CD8-positive, alpha-beta memory T cell (primary cell): ENCODE measurements around the gene SYT13. TPM values are rescaled to one million over a fixed set of nuclear protein-coding genes. Genes with fewer than 3 reads are reported as not detected.
A peak's percentile ranks its signal among the peaks of the same experiment; 100 is the strongest.

Source experiments
- CTCF ChIA-PET: fragments of 350-600 bp; sonication (Branson Sonifier 250); formaldehyde crosslinking; loops from one replicate; lab custom pipeline; 2021; ENCODE audit warnings: antibody characterized with exemption; lab: Charles Lee
- POLR2A ChIA-PET: fragments of 350-600 bp; sonication (Branson Sonifier 250); formaldehyde crosslinking; loops from one replicate; lab custom pipeline; 2021; ENCODE audit warnings: antibody characterized with exemption; lab: Charles Lee
- DNase-seq, 5 donors: peaks; one replicate each; pipeline versions ENCODE4 v3.0.0 to v3.0.0-alpha.2; 2020 to 2022; ENCODE audit warnings: mixed read lengths in 1 of 5
- H3K27ac ChIP-seq: one replicate; pipeline ENCODE4 v1.7.0; 2013; ENCODE audit warnings: low read depth, mild to moderate bottlenecking, low read length, moderate library complexity
- H3K27me3 ChIP-seq: 2 replicates; pipeline ENCODE4 v1.7.0; 2013; ENCODE audit warnings: low read length, mild to moderate bottlenecking; ENCODE audit not compliant: insufficient read depth, poor library complexity, severe bottlenecking
- H3K36me3 ChIP-seq: 2 replicates; pipeline ENCODE4 v1.7.0; 2013; ENCODE audit warnings: mild to moderate bottlenecking, low read length, moderate library complexity; ENCODE audit not compliant: insufficient read depth
- H3K4me1 ChIP-seq: 2 replicates; pipeline ENCODE4 v1.7.0; 2013; ENCODE audit warnings: mild to moderate bottlenecking, low read length, moderate library complexity; ENCODE audit not compliant: insufficient read depth
- H3K4me3 ChIP-seq: 2 replicates; pipeline ENCODE4 v1.7.0; 2013; ENCODE audit warnings: mild to moderate bottlenecking, low read length
- H3K9me3 ChIP-seq: 2 replicates; pipeline ENCODE4 v1.7.0; 2013; ENCODE audit warnings: mild to moderate bottlenecking, low read length
- H3K27ac Mint-ChIP-seq, 8 donors: one replicate each; pipeline ENCODE4 v1.8.0; 2020 to 2021; ENCODE audit warnings: mixed read lengths in 8 of 8, mild to moderate bottlenecking in 6 of 8, inconsistent platforms in 3 of 8, moderate library complexity in 3 of 8
- H3K27me3 Mint-ChIP-seq, 2 donors: one replicate each; pipeline ENCODE4 v1.8.0; 2020 to 2021; ENCODE audit warnings: mixed read lengths in 2 of 2, mild to moderate bottlenecking in 1 of 2, moderate library complexity in 1 of 2
- H3K36me3 Mint-ChIP-seq, 3 donors: one replicate each; pipeline ENCODE4 v1.8.0; 2020 to 2021; ENCODE audit warnings: mixed read lengths in 3 of 3, inconsistent platforms in 1 of 3, mild to moderate bottlenecking in 1 of 3
- H3K4me1 Mint-ChIP-seq, 3 donors: one replicate each; pipeline ENCODE4 v1.8.0; 2020 to 2021; ENCODE audit warnings: mixed read lengths in 3 of 3, inconsistent platforms in 1 of 3, mild to moderate bottlenecking in 1 of 3
- H3K4me3 Mint-ChIP-seq, 7 donors: one replicate each; pipeline ENCODE4 v1.8.0; 2020 to 2021; ENCODE audit warnings: mixed read lengths in 7 of 7, mild to moderate bottlenecking in 6 of 7, moderate library complexity in 4 of 7, inconsistent platforms in 2 of 7
- H3K9me3 Mint-ChIP-seq, 5 donors: one replicate each; pipeline ENCODE4 v1.8.0; 2020 to 2022; ENCODE audit warnings: mixed read lengths in 5 of 5, mild to moderate bottlenecking in 3 of 5, moderate library complexity in 2 of 5, inconsistent platforms in 1 of 5
- polyA plus RNA-seq: library from polyadenylated mRNA; unstranded; fragments of 300-500 nt; fragmentation: Illumina TruSeq; gene quantifications from one replicate; pipeline ENCODE4 v1.2.3, GENCODE V29; 2021
- total RNA-seq, 2 experiments: library from RNA; stranded (reverse); gene quantifications; one replicate each; pipeline ENCODE4 v1.2.3, GENCODE V29; 2021

The SYT13 gene
- total and polyA plus RNA-seq, 3 experiments from 2014 or later: not detected

DNA sequence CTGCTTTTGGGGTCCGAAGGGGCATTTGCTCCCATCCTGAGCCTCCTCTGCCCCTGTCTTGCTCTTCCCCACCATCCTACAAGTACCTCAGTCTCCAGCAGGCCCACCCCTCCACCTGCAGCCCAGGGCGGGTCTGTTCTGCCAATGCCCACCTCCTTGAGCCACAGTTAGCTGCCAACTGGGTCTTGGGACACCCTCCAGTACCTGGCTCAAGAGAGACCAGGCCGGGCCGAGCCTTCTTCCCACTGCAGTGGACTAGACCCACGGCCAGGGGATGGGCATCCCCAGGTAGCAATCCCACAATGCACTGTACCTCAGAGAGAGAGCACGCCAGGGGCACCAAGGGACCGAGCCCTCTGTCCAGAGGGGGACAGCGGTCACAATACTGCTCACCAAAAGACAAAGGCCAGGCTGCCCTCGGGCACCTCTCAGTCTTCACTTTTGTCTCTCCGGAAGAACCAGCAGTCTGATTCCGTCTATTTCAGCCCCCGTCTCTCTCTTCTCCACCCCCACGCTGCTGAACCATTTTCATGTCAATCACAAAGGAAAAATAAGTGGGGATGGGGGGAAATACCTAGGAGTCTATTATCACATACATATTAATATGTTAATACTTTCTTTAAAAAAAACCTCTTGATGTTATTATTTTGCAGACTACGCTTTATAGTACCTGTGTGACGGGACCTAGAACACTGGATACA is 51.7 kb downstream of the SYT13 start:
- no peaks in the 10 kb centered on the region for H3K27me3 ChIP-seq
- no peaks in the 10 kb centered on the region for H3K36me3 ChIP-seq
- H3K4me1 ChIP-seq: no peaks in the 10 kb centered on the region
- CTCF ChIA-PET: interaction anchor here (1.1 to 2.3 kb wide), 7 partner anchors 9 to 298 kb away, joined by 3 to 6 read pairs (median 3); no protein-coding TSS in a partner anchor
- no peak for DNase-seq
- H3K4me3 ChIP-seq: no peak overlapping the region
- Mint-ChIP-seq H3K9me3 (peaks cover 0 to 2% (median under 1%) of the 10 kb centered on the region in 5 donors), H3K4me3 (no peak overlapping the region), H3K4me1 (peaks cover 0 to 4% (median 0%) of the 10 kb centered on the region in 3 donors), H3K27me3 (peaks cover 21 to 30% of the 10 kb centered on the region in 2 donors), H3K36me3 (no peaks in the 10 kb centered on the region), H3K27ac (no peak overlapping the region)
- H3K27ac ChIP-seq: no peak overlapping the region
- POLR2A ChIA-PET: no interaction called here
- no peaks in the 10 kb centered on the region for H3K9me3 ChIP-seq

DNA sequence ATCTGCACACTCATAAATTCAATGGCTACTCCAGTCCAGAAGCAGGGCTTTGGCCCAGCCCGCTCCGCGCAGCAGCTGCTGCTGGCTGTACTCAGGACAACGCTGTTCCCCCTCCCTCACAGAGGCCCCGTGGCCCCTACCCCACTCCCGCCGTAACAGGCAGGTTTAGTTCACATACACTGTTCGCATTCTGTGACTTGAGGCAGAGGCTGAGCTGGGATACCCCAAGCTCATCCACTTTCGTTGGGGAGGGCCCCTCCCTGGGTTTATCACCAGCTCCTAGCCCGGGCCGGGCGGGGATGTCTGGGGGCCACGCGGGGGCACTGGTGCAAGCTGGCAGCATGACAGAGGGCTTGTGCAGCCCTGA is 52.4 kb downstream of the SYT13 start:
- H3K36me3 ChIP-seq: no peaks in the 10 kb centered on the region
- ChIA-PET CTCF (interaction anchor here (0.8 to 1.4 kb wide), 10 partner anchors 10 to 297 kb away, joined by 3 to 7 read pairs (median 3); no protein-coding TSS in a partner anchor), POLR2A (no interaction called here)
- Mint-ChIP-seq H3K36me3 (peaks cover 0 to under 1% (median 0%) of the 10 kb centered on the region in 3 donors), H3K4me1 (peaks cover 0 to 4% (median 0%) of the 10 kb centered on the region in 3 donors), H3K9me3 (peaks cover 0 to 2% (median 0%) of the 10 kb centered on the region in 5 donors), H3K27me3 (peaks cover 18 to 24% of the 10 kb centered on the region in 2 donors), H3K4me3 (no peak overlapping the region), H3K27ac (no peak overlapping the region)
- no peaks in the 10 kb centered on the region for H3K9me3 ChIP-seq
- no peaks in the 10 kb centered on the region for H3K4me1 ChIP-seq
- no peak overlapping the region for H3K27ac ChIP-seq
- no peak for DNase-seq
- no peak overlapping the region for H3K4me3 ChIP-seq
- H3K27me3 ChIP-seq: no peaks in the 10 kb centered on the region

DNA sequence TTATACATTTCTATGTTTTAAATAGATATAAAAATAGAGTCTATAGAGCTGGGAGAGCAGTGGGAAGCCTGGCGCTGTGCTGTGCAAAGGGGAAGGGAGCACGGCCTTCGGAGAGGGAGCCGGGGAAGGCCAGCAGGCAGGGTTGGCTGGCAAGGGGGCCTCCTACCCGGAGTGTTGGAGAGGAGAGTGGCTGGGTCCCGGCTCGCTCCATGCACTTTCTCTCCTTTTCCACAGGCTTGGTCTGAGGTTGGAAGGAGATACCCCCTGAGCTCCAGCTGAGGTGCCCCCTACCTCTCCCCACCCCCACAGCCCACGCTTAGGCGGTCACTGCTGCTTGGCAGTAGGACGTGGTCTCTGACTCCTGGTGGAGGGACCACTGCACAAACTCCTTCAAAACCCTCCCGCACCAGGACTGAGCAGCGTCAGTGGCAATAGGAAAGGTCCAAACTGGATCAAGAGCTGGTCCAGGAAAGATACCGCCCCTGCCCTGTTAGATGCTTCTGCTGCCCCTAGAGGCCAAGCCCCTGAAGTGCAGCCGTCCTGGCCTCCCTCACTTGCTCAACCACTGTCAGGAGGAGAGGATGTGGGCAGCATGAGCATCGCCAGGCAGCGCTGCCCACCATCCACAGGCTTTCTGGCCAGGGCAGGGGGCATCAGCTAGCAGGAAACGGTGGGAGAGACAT is 52.9 kb downstream of the SYT13 start:
- Mint-ChIP-seq H3K27me3 (peaks cover 15 to 22% of the 10 kb centered on the region in 2 donors), H3K4me1 (peaks cover 0 to 4% (median 0%) of the 10 kb centered on the region in 3 donors), H3K27ac (no peak overlapping the region), H3K4me3 (no peak overlapping the region), H3K9me3 (peaks cover 0 to 1% (median 0%) of the 10 kb centered on the region in 5 donors), H3K36me3 (peaks cover 0 to 5% (median 0%) of the 10 kb centered on the region in 3 donors)
- Histone ChIP-seq H3K27ac (no peak overlapping the region), H3K4me1 (no peaks in the 10 kb centered on the region), H3K9me3 (no peaks in the 10 kb centered on the region), H3K36me3 (no peaks in the 10 kb centered on the region), H3K4me3 (no peak overlapping the region), H3K27me3 (no peaks in the 10 kb centered on the region)
- ChIA-PET POLR2A (no interaction called here), CTCF (interaction anchor here (0.8 to 1.4 kb wide), 9 partner anchors 10 to 123 kb away, joined by 3 to 7 read pairs (median 3); no protein-coding TSS in a partner anchor)
- DNase-seq: peak; percentile 14 to 65 (median 39)

DNA sequence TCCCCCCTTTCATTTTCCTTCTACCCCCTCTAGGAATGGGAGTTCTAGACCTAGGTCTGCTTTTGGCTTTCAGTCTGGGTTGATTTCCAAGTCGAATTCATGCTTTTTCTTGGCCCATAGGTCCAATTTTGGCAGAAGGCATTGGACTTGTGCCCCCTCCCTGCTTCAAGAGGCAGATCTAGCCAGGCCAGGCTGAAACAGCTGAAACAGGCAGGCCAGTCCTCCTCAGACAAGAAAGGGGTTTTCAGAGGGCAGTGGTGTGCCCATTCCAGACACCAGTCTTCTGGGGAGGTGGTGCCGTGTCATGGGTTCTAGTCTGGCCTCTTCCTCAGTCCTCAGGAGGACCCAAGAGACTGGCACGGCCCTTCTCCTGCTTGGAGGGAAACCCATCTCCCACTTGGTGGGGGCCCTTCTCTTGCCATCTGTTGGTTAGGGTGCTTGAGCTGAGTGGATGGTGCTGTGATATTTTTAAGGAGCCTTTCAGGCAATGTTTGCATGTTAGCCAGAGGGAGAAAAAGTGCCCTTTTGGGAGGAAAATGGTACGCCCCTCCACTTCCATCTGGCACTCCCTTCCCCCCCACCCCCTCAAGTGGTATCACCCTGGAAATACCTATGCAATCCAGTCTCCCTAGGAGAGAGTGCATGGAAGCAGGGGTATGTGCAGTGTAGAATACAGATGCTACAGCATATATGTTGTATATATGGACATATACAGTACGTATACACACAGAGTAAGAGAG is 53.6 kb downstream of the SYT13 start:
- Histone ChIP-seq H3K27ac (no peak overlapping the region), H3K4me1 (no peaks in the 10 kb centered on the region), H3K4me3 (no peak overlapping the region), H3K9me3 (no peaks in the 10 kb centered on the region), H3K27me3 (no peaks in the 10 kb centered on the region), H3K36me3 (no peaks in the 10 kb centered on the region)
- Mint-ChIP-seq H3K27me3 (peaks cover 15 to 16% of the 10 kb centered on the region in 2 donors), H3K27ac (no peak overlapping the region), H3K4me3 (no peak overlapping the region), H3K4me1 (peaks cover 0 to 4% (median 0%) of the 10 kb centered on the region in 3 donors), H3K36me3 (peaks cover 0 to 11% (median 1%) of the 10 kb centered on the region in 3 donors), H3K9me3 (no peaks in the 10 kb centered on the region)
- POLR2A ChIA-PET: no interaction called here
- CTCF ChIA-PET: interaction anchor here (0.8 to 1.4 kb wide), 5 partner anchors 11 to 117 kb away, joined by 3 to 7 read pairs (median 4); no protein-coding TSS in a partner anchor
- no peak for DNase-seq

DNA sequence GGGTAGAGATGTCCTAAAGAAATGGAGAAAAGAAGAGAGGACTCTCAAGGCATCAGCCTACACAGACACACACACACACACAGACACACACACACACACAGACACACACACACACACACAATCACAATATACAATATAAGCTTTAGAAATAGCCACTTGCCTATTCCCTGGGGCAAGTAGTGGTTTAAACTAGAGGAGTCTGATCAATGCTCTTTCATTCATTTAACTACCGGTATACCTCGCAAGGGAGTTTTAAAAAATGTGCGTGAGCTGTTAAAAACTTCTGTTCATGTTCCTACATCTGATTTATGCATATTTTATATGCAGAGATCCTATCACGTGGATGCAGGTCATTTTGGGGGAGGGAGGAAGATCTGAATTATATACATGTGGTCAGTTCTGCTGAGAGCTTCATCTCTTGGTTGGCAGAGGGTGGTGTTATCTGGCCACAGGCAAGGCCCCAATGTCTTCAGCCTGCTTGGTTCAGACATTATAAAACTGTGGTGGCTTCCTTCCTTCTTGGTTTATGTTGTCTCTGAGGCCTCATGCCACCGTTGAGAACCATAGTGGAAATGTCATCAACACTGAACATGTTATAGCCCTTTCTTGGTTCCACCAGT is 56.6 kb downstream of the SYT13 start:
- Mint-ChIP-seq H3K27me3 (no peaks in the 10 kb centered on the region), H3K4me1 (peaks cover 0 to 4% (median 0%) of the 10 kb centered on the region in 3 donors), H3K27ac (peak overlapping the region in 1 of 8 donors; percentile 2), H3K9me3 (no peaks in the 10 kb centered on the region), H3K4me3 (no peak overlapping the region), H3K36me3 (peaks cover 0 to 41% (median 6%) of the 10 kb centered on the region in 3 donors)
- Histone ChIP-seq H3K4me3 (no peak overlapping the region), H3K27ac (no peak overlapping the region), H3K27me3 (no peaks in the 10 kb centered on the region), H3K36me3 (no peaks in the 10 kb centered on the region), H3K4me1 (no peaks in the 10 kb centered on the region), H3K9me3 (no peaks in the 10 kb centered on the region)
- ChIA-PET POLR2A (no interaction called here), CTCF (interaction anchor here (0.6 kb wide), 1 partner anchor 90 kb away, joined by 3 read pairs; no protein-coding TSS in a partner anchor)
- DNase-seq: no peak

DNA sequence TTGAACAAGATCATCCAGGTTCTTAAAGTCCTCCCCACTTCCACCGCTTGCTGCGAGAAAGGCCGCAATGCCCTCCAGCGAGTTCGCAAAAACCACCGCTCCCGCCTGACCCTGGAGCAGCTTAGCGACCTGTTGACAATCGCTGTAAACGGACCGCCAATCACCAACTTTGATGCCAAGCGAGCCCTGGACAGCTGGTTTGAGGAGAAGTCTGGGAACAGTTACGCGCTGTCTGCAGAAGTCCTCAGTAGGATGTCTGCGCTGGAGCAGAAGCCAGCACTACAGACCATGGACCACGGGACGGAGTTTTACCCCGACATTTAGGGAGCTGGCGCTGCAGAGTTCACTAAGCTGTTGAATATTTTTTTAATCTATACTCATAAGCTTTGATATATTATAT is 58.3 kb downstream of the SYT13 start:
- no peak overlapping the region for H3K4me3 Mint-ChIP-seq
- no peaks in the 10 kb centered on the region for H3K9me3 ChIP-seq
- no peak for DNase-seq
- H3K4me1 ChIP-seq: no peaks in the 10 kb centered on the region
- POLR2A ChIA-PET: no interaction called here
- H3K36me3 ChIP-seq: no peaks in the 10 kb centered on the region
- H3K27me3 ChIP-seq: no peaks in the 10 kb centered on the region
- no peaks in the 10 kb centered on the region for H3K4me1 Mint-ChIP-seq
- H3K4me3 ChIP-seq: no peak overlapping the region
- no peaks in the 10 kb centered on the region for H3K9me3 Mint-ChIP-seq
- no peak overlapping the region for H3K27ac Mint-ChIP-seq
- CTCF ChIA-PET: interaction anchor here (0.9 to 1.5 kb wide), 2 partner anchors 16 to 301 kb away, joined by 3 to 4 read pairs; no protein-coding TSS in a partner anchor
- no peaks in the 10 kb centered on the region for H3K27me3 Mint-ChIP-seq
- H3K27ac ChIP-seq: no peak overlapping the region
- H3K36me3 Mint-ChIP-seq: peaks cover 0 to 50% (median 12%) of the 10 kb centered on the region in 3 donors

DNA sequence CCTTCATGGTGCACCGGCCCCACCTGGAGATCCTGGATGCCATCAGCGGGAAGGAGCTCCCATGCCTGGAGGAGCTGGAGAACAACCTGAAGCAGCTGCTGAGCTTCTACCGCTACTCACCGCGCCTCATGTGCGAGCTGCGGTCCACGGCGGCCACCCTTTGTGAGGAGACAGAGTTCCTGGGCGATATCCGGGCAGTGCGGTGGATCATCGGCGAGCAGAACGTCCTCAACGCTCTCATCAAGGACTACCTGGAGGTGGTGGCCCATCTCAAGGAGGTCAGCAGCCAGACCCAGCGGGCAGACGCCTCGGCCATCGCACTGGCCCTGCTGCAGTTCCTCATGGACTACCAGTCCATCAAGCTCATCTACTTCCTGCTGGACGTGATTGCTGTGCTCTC is 59.2 kb downstream of the SYT13 start:
- ChIA-PET CTCF (interaction anchor here (1.5 kb wide), 1 partner anchor 17 kb away, joined by 4 read pairs; no protein-coding TSS in a partner anchor), POLR2A (no interaction called here)
- H3K36me3 ChIP-seq: no peaks in the 10 kb centered on the region
- Mint-ChIP-seq H3K27ac (no peak overlapping the region), H3K36me3 (peaks cover 0 to 55% (median 12%) of the 10 kb centered on the region in 3 donors), H3K4me1 (no peaks in the 10 kb centered on the region), H3K27me3 (no peaks in the 10 kb centered on the region), H3K9me3 (no peaks in the 10 kb centered on the region), H3K4me3 (no peak overlapping the region)
- no peaks in the 10 kb centered on the region for H3K9me3 ChIP-seq
- no peak for DNase-seq
- no peak overlapping the region for H3K27ac ChIP-seq
- H3K4me3 ChIP-seq: no peak overlapping the region
- H3K27me3 ChIP-seq: no peaks in the 10 kb centered on the region
- H3K4me1 ChIP-seq: no peaks in the 10 kb centered on the region
